Keratinocyte (primary cell): ENCODE results near the gene PALB2. TPM values are rescaled to one million over a fixed set of nuclear protein-coding genes. Genes with fewer than 3 reads are reported as not detected.

Experiments
- DNase-seq: peaks from one replicate; pipeline ENCODE4 v3.0.0-alpha.2; 2011; ENCODE audit warnings: low read depth, missing footprints, low spot score
- FAIRE-seq: peaks from 2 replicates; lab custom pipeline; 2011; peaks lifted over from hg19 to GRCh38; lab: Jason Lieb, UNC
- H2AFZ ChIP-seq: 2 replicates; pipeline ENCODE4 v1.6.0; 2012; ENCODE audit warnings: low read length, control low read depth, inconsistent platforms; ENCODE audit not compliant: control insufficient read depth
- H3K27ac ChIP-seq: 2 replicates; pipeline ENCODE4 v1.5.1; 2011; ENCODE audit warnings: low read length; ENCODE audit not compliant: control insufficient read depth, insufficient read depth
- H3K27me3 ChIP-seq: 3 replicates; pipeline ENCODE4 v1.6.0; 2011; ENCODE audit warnings: low read length; ENCODE audit not compliant: control insufficient read depth, insufficient read depth; ENCODE audit errors: extremely low read depth
- H3K36me3 ChIP-seq, 2 experiments: 2 replicates in 1 of 2; 3 replicates in 1 of 2; pipeline ENCODE4 v1.5.1; 2011; ENCODE audit warnings: low read length in 2 of 2, mild to moderate bottlenecking in 1 of 2; ENCODE audit not compliant: control insufficient read depth in 2 of 2, insufficient read depth in 2 of 2; ENCODE audit errors: extremely low read depth in 1 of 2
- H3K4me1 ChIP-seq: 3 replicates; pipeline ENCODE4 v1.5.1; 2011; ENCODE audit warnings: low read length; ENCODE audit not compliant: control insufficient read depth, insufficient read depth; ENCODE audit errors: extremely low read depth
- H3K4me2 ChIP-seq: 3 replicates; pipeline ENCODE4 v1.6.0; 2011; ENCODE audit warnings: low read depth, low read length; ENCODE audit not compliant: control insufficient read depth, insufficient read depth; ENCODE audit errors: extremely low read depth
- H3K4me3 ChIP-seq, 3 experiments: fragments of 200-600 bp in 1 of 3; sonication (generic) in 1 of 3; 2 replicates in 2 of 3; 3 replicates in 1 of 3; pipeline ENCODE4 v1.5.1; 2011 to 2016; ENCODE audit warnings: low read length in 3 of 3, mild to moderate bottlenecking in 3 of 3, control low read depth in 2 of 3, inconsistent platforms in 1 of 3, low read depth in 1 of 3, mixed read lengths in 1 of 3, mixed run types in 1 of 3, moderate library complexity in 1 of 3; ENCODE audit not compliant: control insufficient read depth in 2 of 3, insufficient read depth in 2 of 3; ENCODE audit errors: extremely low read depth in 1 of 3
- H3K79me2 ChIP-seq: 2 replicates; pipeline ENCODE4 v1.6.0; 2012; ENCODE audit warnings: low read length; ENCODE audit not compliant: control insufficient read depth, insufficient read depth
- H3K9ac ChIP-seq: 3 replicates; pipeline ENCODE4 v1.6.0; 2011; ENCODE audit warnings: low read length; ENCODE audit not compliant: control insufficient read depth, insufficient read depth; ENCODE audit errors: extremely low read depth
- H3K9me1 ChIP-seq: 3 replicates; pipeline ENCODE4 v1.6.0; 2011; ENCODE audit warnings: low read length; ENCODE audit not compliant: control insufficient read depth, insufficient read depth; ENCODE audit errors: extremely low read depth
- H3K9me3 ChIP-seq: 2 replicates; pipeline ENCODE4 v1.5.1; 2012; ENCODE audit warnings: low read depth, low read length; ENCODE audit not compliant: control insufficient read depth
- H4K20me1 ChIP-seq: 3 replicates; pipeline ENCODE4 v1.6.0; 2011; ENCODE audit warnings: low read length; ENCODE audit not compliant: control insufficient read depth, insufficient read depth; ENCODE audit errors: extremely low read depth
- EZH2 ChIP-seq: IDR thresholded peaks from one replicate; pipeline ENCODE4 v1.6.1; 2012; ENCODE audit warnings: inconsistent platforms, mild to moderate bottlenecking, low read length, moderate library complexity
- dilution Hi-C: fragments of 300-500 bp; cut with MboI; formaldehyde crosslinking; loops from one replicate; pipeline ENCODE4 v1.7.0; 2020; ENCODE audit warnings: low sequenced_read_pairs; ENCODE audit not compliant: extremely low pct_ligation_motif_present
- polyA plus RNA-seq, 5 experiments: library from polyadenylated mRNA; depleted of rRNA in 3 of 5; stranded (reverse) in 3 of 5; stranded (forward) in 1 of 5; unstranded in 1 of 5; fragments of >200 nt; gene quantifications; 1 replicate in 1 of 5; 2 replicates in 3 of 5; 3 replicates in 1 of 5; pipeline versions ENCODE4 v1.2.1 to v1.2.3, GENCODE V29; 2011 to 2012; ENCODE audit warnings: missing spikeins in 2 of 5, low read depth in 1 of 5, low replicate concordance in 1 of 5
- TF ChIP-seq, protein P1 (sequence below), 3 experiments: IDR thresholded peaks in 1 of 3; conservative IDR thresholded peaks in 1 of 3; optimal IDR thresholded peaks in 1 of 3; 2 replicates in 2 of 3; 3 replicates in 1 of 3; pipeline versions ENCODE3 to v1.5.1; 2011; ENCODE audit warnings: low read length in 3 of 3, mild to moderate bottlenecking in 3 of 3, moderate library complexity in 2 of 3, control low read depth in 1 of 3, inconsistent platforms in 1 of 3; ENCODE audit not compliant: insufficient read depth in 2 of 3; ENCODE audit errors: extremely low read depth in 1 of 3

PALB2 gene
- polyA plus RNA-seq, 1 donor (not counting 4 experiments of a cell fraction or from before 2014, with no cell fraction given) = 18.7 TPM

DNA sequence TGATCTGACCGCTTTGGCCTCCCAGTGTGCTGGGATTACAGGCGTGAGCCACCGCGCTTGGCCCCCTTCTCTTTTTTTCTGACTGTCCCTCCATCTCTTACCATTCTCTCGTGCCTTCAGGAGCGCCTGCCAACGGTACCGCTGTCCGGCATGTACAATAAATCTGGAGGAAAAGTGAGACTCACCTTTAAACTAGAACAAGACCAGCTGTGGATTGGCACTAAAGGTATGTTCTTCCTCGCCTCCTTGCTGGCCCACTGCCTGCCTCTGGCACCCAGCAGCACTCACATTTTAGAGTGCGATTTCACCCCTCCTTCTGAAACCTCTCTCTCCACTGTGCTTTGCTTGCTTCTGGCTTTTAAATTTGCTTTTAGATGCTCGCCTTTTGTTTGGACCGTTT lies 78.6 kb downstream of the PALB2 start:
- Histone ChIP-seq H3K4me2 (no peak overlapping the region), H3K27ac (no peak overlapping the region), H3K36me3 (peaks cover 43 to 48% of the 10 kb centered on the region in 2 experiments), H3K4me1 (peaks cover 4% of the 10 kb centered on the region), H3K4me3 (no peak overlapping the region), H3K27me3 (no peaks in the 10 kb centered on the region), H4K20me1 (no peaks in the 10 kb centered on the region), H3K9ac (no peak overlapping the region), H3K9me3 (no peaks in the 10 kb centered on the region), H2AFZ (no peak overlapping the region), H3K79me2 (peaks cover 31% of the 10 kb centered on the region), H3K9me1 (no peaks in the 10 kb centered on the region)
- DNase-seq (no peak), FAIRE-seq (no peak)
- no peak for TF ChIP-seq EZH2
- TF ChIP-seq, protein P1, sequence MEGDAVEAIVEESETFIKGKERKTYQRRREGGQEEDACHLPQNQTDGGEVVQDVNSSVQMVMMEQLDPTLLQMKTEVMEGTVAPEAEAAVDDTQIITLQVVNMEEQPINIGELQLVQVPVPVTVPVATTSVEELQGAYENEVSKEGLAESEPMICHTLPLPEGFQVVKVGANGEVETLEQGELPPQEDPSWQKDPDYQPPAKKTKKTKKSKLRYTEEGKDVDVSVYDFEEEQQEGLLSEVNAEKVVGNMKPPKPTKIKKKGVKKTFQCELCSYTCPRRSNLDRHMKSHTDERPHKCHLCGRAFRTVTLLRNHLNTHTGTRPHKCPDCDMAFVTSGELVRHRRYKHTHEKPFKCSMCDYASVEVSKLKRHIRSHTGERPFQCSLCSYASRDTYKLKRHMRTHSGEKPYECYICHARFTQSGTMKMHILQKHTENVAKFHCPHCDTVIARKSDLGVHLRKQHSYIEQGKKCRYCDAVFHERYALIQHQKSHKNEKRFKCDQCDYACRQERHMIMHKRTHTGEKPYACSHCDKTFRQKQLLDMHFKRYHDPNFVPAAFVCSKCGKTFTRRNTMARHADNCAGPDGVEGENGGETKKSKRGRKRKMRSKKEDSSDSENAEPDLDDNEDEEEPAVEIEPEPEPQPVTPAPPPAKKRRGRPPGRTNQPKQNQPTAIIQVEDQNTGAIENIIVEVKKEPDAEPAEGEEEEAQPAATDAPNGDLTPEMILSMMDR (optimal IDR thresholded peaks at IDR 0.05 in 1 of 3, IDR thresholded peaks at IDR 0.05 in 1 of 3, conservative IDR thresholded peaks at IDR 0.05 in 1 of 3; ENCODE audit: extremely low read depth in 1 of 3, insufficient read depth in 2 of 3, low read length in 3 of 3) = no peak
- dilution Hi-C loops = no loop called here

DNA sequence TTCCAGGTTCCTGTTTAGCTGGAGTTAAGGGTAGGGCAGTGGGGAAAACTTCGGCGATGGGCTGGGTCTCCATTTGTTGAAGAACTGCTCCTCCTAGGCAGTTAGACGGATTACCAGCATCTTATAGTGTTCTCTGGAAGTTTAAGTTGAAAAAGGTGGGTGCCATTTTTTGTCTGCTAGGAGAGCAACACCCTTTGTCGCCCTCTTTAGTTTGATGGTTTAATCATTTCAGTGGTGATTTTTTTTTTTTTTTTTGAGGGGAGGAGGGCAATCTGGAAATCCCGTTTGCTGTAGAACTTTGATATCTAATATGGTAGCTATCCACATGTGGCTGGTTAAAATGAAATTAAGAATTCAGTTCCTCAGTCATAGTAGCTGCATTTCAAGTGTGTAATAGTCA lies 79.5 kb downstream of the PALB2 start:
- Histone ChIP-seq H3K4me2 (no peak overlapping the region), H2AFZ (no peak overlapping the region), H3K4me1 (peaks cover 5% of the 10 kb centered on the region), H3K36me3 (peaks cover 38 to 43% of the 10 kb centered on the region in 2 experiments), H4K20me1 (no peaks in the 10 kb centered on the region), H3K79me2 (peaks cover 34% of the 10 kb centered on the region), H3K27ac (no peak overlapping the region), H3K9ac (no peak overlapping the region), H3K9me3 (no peaks in the 10 kb centered on the region), H3K9me1 (no peaks in the 10 kb centered on the region), H3K27me3 (no peaks in the 10 kb centered on the region), H3K4me3 (no peak overlapping the region)
- DNase-seq (no peak), FAIRE-seq (no peak)
- dilution Hi-C loops = no loop called here
- no peak for TF ChIP-seq EZH2
- TF ChIP-seq, protein P1 (optimal IDR thresholded peaks at IDR 0.05 in 1 of 3, IDR thresholded peaks at IDR 0.05 in 1 of 3, conservative IDR thresholded peaks at IDR 0.05 in 1 of 3; ENCODE audit: extremely low read depth in 1 of 3, insufficient read depth in 2 of 3, low read length in 3 of 3) = no peak
